Ovary (tissue), 9 donors: ENCODE measurements around the gene RFX1. TPM values are rescaled to one million over a fixed set of nuclear protein-coding genes. Genes with fewer than 3 reads are reported as not detected.

Source experiments
- DNase-seq, 5 donors: peaks; one replicate each; pipeline ENCODE4 v3.0.0-alpha.2; 2019 to 2020
- H3K27ac ChIP-seq, 2 donors: fragments of 200-600 bp; one replicate each; pipeline versions ENCODE4 v1.5.1 to v1.8.0; 2019 to 2022
- H3K27me3 ChIP-seq: fragments of 200-600 bp; one replicate; pipeline ENCODE4 v1.8.0; 2022
- H3K36me3 ChIP-seq: fragments of 200-600 bp; sonication (generic); one replicate; pipeline ENCODE4 v1.5.1; 2019
- H3K4me1 ChIP-seq: one replicate; pipeline ENCODE4 v1.8.1; 2013; ENCODE audit warnings: mild to moderate bottlenecking, moderate library complexity; ENCODE audit not compliant: insufficient read depth
- H3K4me3 ChIP-seq: fragments of 200-600 bp; sonication (generic); one replicate; pipeline ENCODE4 v1.5.1; 2017
- H3K9me3 ChIP-seq, 2 donors: fragments of 200-600 bp in 1 of 2; sonication (generic) in 1 of 2; one replicate each; pipeline versions ENCODE4 v1.5.1 to v1.8.1; 2013 to 2019; ENCODE audit warnings: mild to moderate bottlenecking in 1 of 2, moderate library complexity in 1 of 2
- EP300 ChIP-seq: sonication (generic); formaldehyde crosslinking; IDR thresholded peaks from one replicate; pipeline ENCODE4 v1.6.1; 2017; ENCODE audit warnings: antibody characterized with exemption
- POLR2A ChIP-seq: fragments of 450-650 bp; IDR thresholded peaks from one replicate; pipeline ENCODE4 v1.6.1; 2017; ENCODE audit warnings: antibody characterized with exemption, mild to moderate bottlenecking, moderate library complexity
- WGBS, 3 donors: extraction: QIAGEN DNeasy Blood & Tissue Kit in 1 of 3; methylation state at CpG; one replicate each; pipeline versions ENCODE4 v1.1.5 to v1.1.7; 2013 to 2017; 5-methylcytosine and 5-hydroxymethylcytosine counted together
- intact Hi-C, 4 donors: fragments of 100-400 bp; cut with DNase I; formaldehyde crosslinking; loops; one replicate each; pipeline versions ENCODE4 v1.11.0 to v1.15.1; 2022 to 2023
- polyA plus RNA-seq, 2 donors: library from polyadenylated mRNA; stranded (reverse); fragments of 200-250 nt in 1 of 2; fragments of 350-450 nt in 1 of 2; fragmentation: Illumina TruSeq in 1 of 2; extraction: RNeasy Lipid Tissue Mini Kit (QIAGEN cat#74804) in 1 of 2; gene quantifications; one replicate each; pipeline ENCODE4 v1.2.3, GENCODE V29; 2013 to 2014
- total RNA-seq, 7 donors: library from RNA; depleted of rRNA in 2 of 7; stranded (reverse); fragments of >200 nt in 2 of 7; fragmentation: NEBNext Ultra II Directional in 3 of 7; extraction: Animal tissue kit (Norgen Biotek cat#: 25700) in 3 of 7; gene quantifications; one replicate each; pipeline versions ENCODE4 v1.1.0 to v1.2.4, GENCODE V29; 2016 to 2023
- TF ChIP-seq, protein P1 (sequence below), 3 donors: fragments of 450-650 bp in 2 of 3; fragments of 200-600 bp in 1 of 3; IDR thresholded peaks; one replicate each; pipeline versions ENCODE4 v1.5.1 to v1.8.0; 2016 to 2022; ENCODE audit warnings: antibody characterized with exemption in 3 of 3, mild to moderate bottlenecking in 1 of 3
- donor health status: DM: no; HTN: no; CAD: no; lungs with moderate emphysema.
- donor health status: DM: no; HTN: no; CAD: no.
- donor health status: Bipolar disorder and iron deficiency.
- donor health status: DM: yes; HTN: yes; CAD: no.
- donor health status: DM: no; HTN: no; CAD: no.
- donor health status: DM: yes; HTN: yes; CAD: no.

Gene RFX1
- total and polyA plus RNA-seq, 9 donors, result 1.2 to 16.1 (median 13.1) TPM

DNA sequence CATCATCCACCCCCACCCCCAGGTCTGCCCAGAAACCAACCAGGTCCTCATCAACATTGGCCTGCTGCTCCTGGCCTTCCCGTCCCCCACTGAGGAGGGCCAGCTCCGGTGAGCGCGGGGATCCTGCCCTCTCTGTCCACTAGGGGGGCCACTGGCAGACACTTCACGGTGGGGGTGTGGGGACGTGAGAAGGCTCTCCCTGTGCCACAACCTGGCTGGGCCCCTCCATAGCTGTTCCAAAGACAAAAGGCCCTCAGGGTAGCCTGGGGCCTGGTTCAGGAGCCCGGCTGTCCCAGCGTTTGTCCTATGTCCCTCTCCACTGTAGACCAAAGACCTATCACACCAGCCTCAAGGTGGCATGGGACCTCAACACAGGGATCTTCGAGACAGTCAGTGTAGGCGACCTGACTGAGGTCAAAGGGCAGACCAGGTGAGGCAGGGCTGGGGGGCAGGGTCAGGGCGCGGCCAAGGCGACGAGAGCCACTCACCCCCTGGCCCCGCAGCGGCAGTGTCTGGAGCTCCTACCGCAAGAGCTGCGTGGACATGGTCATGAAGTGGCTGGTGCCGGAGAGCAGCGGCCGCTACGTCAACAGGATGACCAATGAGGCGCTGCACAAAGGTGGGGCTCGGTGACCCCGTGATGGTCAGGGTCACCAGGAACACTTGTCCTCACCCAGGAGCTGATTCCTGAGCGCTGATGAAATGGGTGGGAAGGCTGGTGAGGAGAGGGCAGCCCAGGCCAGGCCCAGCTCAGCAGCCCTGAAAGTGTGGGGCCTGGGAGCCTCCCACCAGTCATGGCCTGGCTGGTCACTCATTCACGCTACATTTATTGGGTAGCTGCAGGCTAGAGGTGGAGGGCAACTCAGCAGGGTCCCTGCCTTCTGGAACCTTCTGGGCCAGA, 45.9 kb downstream of the RFX1 start:
- H3K4me1 ChIP-seq, result no peaks in the 10 kb centered on the region
- DNase-seq, result no peak
- no peak overlapping the region for H3K4me3 ChIP-seq
- TF ChIP-seq EP300, result no peak
- no peak for TF ChIP-seq POLR2A
- TF ChIP-seq, protein P1, sequence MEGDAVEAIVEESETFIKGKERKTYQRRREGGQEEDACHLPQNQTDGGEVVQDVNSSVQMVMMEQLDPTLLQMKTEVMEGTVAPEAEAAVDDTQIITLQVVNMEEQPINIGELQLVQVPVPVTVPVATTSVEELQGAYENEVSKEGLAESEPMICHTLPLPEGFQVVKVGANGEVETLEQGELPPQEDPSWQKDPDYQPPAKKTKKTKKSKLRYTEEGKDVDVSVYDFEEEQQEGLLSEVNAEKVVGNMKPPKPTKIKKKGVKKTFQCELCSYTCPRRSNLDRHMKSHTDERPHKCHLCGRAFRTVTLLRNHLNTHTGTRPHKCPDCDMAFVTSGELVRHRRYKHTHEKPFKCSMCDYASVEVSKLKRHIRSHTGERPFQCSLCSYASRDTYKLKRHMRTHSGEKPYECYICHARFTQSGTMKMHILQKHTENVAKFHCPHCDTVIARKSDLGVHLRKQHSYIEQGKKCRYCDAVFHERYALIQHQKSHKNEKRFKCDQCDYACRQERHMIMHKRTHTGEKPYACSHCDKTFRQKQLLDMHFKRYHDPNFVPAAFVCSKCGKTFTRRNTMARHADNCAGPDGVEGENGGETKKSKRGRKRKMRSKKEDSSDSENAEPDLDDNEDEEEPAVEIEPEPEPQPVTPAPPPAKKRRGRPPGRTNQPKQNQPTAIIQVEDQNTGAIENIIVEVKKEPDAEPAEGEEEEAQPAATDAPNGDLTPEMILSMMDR (IDR thresholded peaks at IDR 0.05), result no peak
- no peaks in the 10 kb centered on the region for H3K9me3 ChIP-seq
- intact Hi-C loops, result no loop called here
- H3K27ac ChIP-seq, result no peak overlapping the region
- no peaks in the 10 kb centered on the region for H3K27me3 ChIP-seq
- H3K36me3 ChIP-seq, result no peaks in the 10 kb centered on the region
- WGBS, 3 donors, result 82 to 88% (median 86%) methylated on average over 27 of the region's 27 CpGs

DNA sequence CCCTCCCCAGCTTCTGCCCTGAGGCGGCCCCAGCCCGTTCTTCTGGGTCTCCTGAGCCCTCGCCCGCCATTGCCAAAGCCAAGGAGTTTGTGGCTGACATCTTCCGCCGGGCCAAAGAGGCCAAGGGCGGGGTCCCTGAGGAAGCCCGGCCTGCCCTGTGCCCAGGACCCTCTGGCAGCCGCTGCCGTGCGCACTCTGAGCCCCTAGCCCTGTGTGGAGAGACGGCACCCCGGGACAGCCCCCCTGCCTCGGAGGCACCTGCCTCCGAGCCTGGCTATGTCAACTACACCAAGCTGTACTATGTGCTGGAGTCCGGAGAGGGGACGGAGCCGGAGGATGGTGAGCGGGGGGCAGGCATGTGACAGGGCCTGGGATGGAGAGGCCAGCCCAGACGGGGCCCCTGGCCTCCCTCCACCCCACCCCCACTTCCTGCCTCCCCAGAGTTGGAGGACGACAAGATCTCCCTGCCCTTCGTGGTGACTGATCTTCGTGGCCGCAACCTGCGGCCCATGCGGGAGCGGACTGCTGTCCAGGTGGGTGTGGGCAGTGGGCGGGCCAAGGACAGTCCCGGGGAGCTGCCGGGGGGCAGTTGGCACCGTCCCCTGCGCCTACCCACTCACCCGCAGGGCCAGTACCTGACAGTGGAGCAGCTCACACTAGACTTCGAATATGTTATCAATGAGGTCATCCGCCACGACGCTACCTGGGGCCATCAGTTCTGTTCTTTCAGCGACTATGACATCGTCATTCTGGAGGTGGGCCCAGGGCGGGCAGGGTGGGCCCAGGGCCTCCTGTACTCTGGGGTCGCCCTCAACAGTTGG, 46.8 kb downstream of the RFX1 start:
- Histone ChIP-seq H3K27me3 (no peaks in the 10 kb centered on the region), H3K4me1 (no peaks in the 10 kb centered on the region), H3K4me3 (no peak overlapping the region), H3K36me3 (no peaks in the 10 kb centered on the region), H3K27ac (no peak overlapping the region), H3K9me3 (no peaks in the 10 kb centered on the region)
- intact Hi-C loops, result no loop called here
- DNase-seq, result no peak
- no peak for TF ChIP-seq EP300
- TF ChIP-seq, protein P1 (IDR thresholded peaks at IDR 0.05), result no peak
- TF ChIP-seq POLR2A, result no peak
- 81 to 85% (median 84%) methylated on average over 41 of the region's 41 CpGs for WGBS, 3 donors

DNA sequence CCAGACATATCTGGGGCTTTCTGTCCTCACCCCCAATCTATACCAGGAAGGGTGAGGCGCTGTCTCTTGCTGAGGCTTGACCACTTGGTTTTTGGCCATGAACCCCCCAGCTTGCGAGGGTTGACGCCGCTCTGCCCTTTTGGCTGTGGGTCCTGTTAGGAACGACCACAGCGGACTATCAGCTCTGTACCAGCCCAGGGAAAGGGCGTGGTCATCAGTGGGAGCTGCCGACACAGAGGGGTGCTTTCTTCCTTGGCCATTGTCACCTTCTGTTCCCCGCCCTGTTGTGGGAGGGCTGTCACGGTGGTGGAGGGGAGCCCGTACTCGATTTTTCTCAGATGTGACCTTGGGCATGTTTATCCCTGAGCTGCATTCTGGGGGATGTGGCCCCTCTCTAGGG, 48.1 kb downstream of the RFX1 start:
- peaks cover 4% of the 10 kb centered on the region for H3K4me1 ChIP-seq
- no peaks in the 10 kb centered on the region for H3K27me3 ChIP-seq
- no peaks in the 10 kb centered on the region for H3K9me3 ChIP-seq
- no peak overlapping the region for H3K27ac ChIP-seq
- 68 to 69% (median 69%) methylated on average over 12 of the region's 12 CpGs for WGBS, 3 donors
- H3K4me3 ChIP-seq, result no peak overlapping the region
- H3K36me3 ChIP-seq, result no peaks in the 10 kb centered on the region
- TF ChIP-seq, protein P1 (IDR thresholded peaks at IDR 0.05), result no peak
- TF ChIP-seq POLR2A (no peak), EP300 (no peak)
- intact Hi-C loops, result no loop called here
- no peak for DNase-seq

DNA sequence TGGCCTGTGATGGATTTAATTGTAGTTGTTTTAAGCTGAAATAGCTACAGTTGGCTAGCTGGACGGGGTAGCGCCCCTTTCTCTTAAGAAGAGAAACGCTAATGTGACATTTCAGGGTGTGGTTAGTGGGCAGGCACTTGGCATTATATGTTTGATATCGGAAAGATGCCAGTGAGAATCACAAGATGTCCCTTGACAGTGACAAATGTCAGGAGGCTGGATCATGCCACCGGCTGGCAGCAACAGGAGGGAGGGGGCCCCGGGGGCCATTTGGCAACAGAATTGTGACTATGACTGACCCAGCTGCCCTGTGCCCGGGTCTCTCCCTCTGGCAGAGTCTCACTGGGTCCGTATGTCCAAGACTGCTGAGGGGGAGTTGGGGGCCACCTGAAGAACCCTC, 49.1 kb downstream of the RFX1 start:
- Histone ChIP-seq H3K4me1 (peaks cover 4% of the 10 kb centered on the region), H3K36me3 (no peaks in the 10 kb centered on the region), H3K27me3 (no peaks in the 10 kb centered on the region), H3K4me3 (no peak overlapping the region), H3K9me3 (no peaks in the 10 kb centered on the region), H3K27ac (no peak overlapping the region)
- no peak for TF ChIP-seq POLR2A
- TF ChIP-seq, protein P1 (IDR thresholded peaks at IDR 0.05), result no peak
- no peak for DNase-seq
- intact Hi-C loops, result no loop called here
- 81 to 87% (median 85%) methylated on average over 8 of the region's 8 CpGs for WGBS, 3 donors
